Choroid plexus epithelial cell (primary cell): ENCODE measurements around the gene HUWE1.
A peak's percentile ranks its signal among the peaks of the same experiment; 100 is the strongest.

ENCODE experiments used
- DNase-seq: peaks from one replicate; pipeline ENCODE4 v3.0.0-alpha.2; 2010; ENCODE audit warnings: low read depth
- H3K4me3 ChIP-seq: 2 replicates; pipeline ENCODE4 v1.5.1; 2011; ENCODE audit warnings: low read depth, mild to moderate bottlenecking, control low read depth, low read length, moderate library complexity
- CTCF ChIP-seq: conservative IDR thresholded peaks from 2 replicates; pipeline ENCODE4 v1.5.1; 2011; ENCODE audit warnings: low read depth, mild to moderate bottlenecking, control low read depth, inconsistent platforms, low read length, moderate library complexity

Gene HUWE1

GRCh38 chrX:53711436-53711835 lies 24.9 kb upstream of the HUWE1 start:
- TF ChIP-seq CTCF: no peak
- no peak for DNase-seq
- no peak overlapping the region for H3K4me3 ChIP-seq

DNA sequence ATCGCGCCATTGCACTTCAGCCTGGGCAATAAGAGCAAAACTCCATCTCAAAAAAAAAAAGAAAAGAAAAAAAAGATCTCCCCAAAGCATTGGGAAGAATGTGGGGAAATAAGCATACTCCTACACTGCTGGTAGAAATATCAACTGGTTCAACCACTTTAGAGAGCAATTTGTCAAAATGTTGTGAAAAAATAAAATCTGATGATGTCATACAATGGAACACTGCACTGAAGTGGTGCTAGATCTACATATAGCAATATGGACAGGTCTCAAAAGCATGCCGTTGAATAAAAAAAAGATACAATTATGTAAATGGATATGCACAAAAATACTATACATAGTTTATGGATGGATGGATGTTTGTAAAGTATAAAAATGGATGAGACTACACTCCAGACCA lies 18.3 kb upstream of the HUWE1 start:
- no peak overlapping the region for H3K4me3 ChIP-seq
- DNase-seq: no peak
- TF ChIP-seq CTCF: no peak

DNA sequence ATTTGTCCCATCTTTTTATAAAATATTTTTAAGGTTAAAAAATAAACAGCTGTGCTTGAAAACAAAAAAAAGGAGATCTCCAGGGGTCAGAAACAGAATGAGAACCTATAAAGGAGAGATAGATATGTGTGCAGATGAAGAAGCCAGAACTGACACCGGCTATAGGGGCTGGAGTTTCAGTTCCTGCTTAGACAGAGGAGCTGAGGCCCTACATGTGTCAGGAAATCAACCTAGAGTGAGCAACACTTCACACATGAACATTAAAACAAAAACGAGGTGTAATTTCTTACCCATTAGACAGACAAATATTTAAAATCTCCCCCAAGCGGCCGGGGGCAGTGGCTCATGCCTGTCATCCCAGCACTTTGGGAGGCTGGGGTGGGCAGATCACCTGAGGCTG lies 17.8 kb upstream of the HUWE1 start:
- TF ChIP-seq CTCF: no peak
- no peak overlapping the region for H3K4me3 ChIP-seq
- no peak for DNase-seq

- TF ChIP-seq CTCF: no peak
These were observed 9.5 kb upstream of the HUWE1 start for GRCh38 chrX:53695946-53696549.

GRCh38 chrX:53694642-53695041 lies 8.1 kb upstream of the HUWE1 start:
- H3K4me3 ChIP-seq: no peak overlapping the region
- TF ChIP-seq CTCF: no peak
- DNase-seq: no peak

More at GRCh38 chrX:53695946-53696549, 9.5 kb upstream of the HUWE1 start:
- DNase-seq: no peak
- no peak overlapping the region for H3K4me3 ChIP-seq

DNA sequence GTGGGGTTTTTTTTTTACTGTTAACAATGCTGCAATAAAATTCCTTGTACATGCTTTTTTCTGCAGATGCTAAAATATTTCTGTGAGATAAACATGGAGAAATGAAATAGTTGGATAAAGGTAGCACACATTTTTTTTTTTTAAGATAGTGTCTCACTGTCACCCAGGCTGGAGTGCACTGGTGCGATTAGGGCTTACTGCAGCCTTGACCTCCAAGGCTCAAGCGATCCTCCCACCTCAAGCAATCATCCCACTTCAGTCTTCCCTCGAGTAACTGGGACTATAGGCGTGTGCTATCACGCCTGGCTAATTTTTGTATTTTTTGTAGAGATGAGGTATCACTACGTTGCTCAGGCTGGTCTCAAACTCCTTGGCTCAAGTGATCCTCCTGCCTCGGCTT lies 1.8 kb upstream of the HUWE1 start:
- no peak overlapping the region for H3K4me3 ChIP-seq
- no peak for DNase-seq
- no peak for TF ChIP-seq CTCF

DNA sequence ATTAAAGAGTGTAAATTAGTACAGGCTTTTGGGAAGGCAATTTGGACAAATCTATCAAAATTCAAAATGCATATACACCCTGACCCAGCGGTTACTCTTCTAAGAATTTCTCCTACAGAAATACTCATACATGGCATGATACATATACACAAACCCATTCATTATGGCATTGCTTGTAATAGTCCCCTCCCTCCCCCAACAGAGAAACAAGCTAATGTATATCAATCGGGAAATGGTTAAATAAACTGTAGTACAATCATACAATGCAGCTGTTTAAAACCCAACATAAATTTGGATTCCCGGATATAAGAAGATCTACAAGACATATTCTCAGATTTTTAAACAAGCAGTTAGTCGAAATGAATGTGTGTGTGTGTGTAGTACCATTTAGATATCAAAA lies 808 bp downstream of the HUWE1 start:
- TF ChIP-seq CTCF: no peak
- DNase-seq: no peak
- H3K4me3 ChIP-seq: peak overlapping the region; percentile 71
